Fibroblast of skin of left quadriceps (primary cell): ENCODE measurements around the gene COL11A2.
"Not testable (repeated sequence)": the region's sequence is repeated elsewhere in the genome, so short reads cannot be mapped to it uniquely, and the experiment has no call there.

Source experiments
- DNase-seq, 2 experiments: peaks; one replicate each; pipeline ENCODE4 v3.0.0-alpha.2; 2013; ENCODE audit warnings: low read depth in 2 of 2

COL11A2 gene

GRCh38 chr6:33156561-33156960 lies 35.7 kb downstream of the COL11A2 start:
- DNase-seq, result no peak

GRCh38 chr6:33154349-33154748 lies 37.9 kb downstream of the COL11A2 start:
- DNase-seq, result no peak

- DNase-seq, result no peak
Observed at GRCh38 chr6:33151050-33151449, 41.2 kb downstream of the COL11A2 start.

GRCh38 chr6:33150560-33150959 lies 41.7 kb downstream of the COL11A2 start:
- not testable (repeated sequence) for DNase-seq

- DNase-seq, result peak; percentile 13 to 32
Observed at GRCh38 chr6:33147807-33148666, 44.2 kb downstream of the COL11A2 start.

DNA sequence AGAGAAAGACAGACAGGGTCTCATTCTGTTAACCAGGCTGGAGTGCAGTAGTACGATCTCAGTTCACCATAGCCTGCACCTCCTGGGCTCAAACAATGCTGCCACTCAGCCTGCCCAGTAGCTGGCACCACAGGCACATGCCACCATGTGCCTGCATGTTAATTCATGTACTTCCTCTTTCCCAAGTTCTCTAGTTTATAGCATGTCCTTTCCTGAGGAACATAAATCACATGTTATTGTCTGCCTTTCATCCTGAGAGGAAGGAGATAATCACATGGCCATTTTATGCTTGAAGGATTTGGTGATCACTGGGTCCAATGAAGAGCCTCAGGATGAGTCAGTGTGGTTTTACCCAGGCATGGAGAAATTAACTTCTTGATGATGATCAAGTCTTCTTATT lies 47.9 kb downstream of the COL11A2 start:
- no peak for DNase-seq

GRCh38 chr6:33143113-33143770 lies 49.0 kb downstream of the COL11A2 start:
- DNase-seq, result no peak

GRCh38 chr6:33142501-33143070 lies 49.7 kb downstream of the COL11A2 start:
- no peak for DNase-seq

DNA sequence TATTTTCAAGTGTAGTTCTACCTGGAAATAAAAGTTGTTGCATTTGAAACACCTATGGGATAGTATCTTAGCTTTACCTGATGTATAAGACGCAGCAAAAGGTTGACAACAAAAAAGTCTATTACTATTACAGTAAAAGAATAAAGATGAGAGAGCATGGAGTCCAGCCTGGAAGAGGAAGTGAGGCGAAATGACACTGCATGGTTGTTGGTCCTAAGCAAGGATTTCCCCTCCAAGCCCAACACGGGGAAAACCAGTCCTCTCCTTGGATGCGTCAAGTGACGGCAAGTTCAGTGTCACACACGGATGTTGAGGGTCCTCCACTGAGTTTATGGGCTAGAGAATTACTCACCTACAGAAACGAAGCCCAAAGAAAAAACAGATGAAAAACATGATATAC lies 51.7 kb downstream of the COL11A2 start:
- DNase-seq, result no peak

GRCh38 chr6:33139596-33140206 lies 52.6 kb downstream of the COL11A2 start:
- DNase-seq, result no peak

DNA sequence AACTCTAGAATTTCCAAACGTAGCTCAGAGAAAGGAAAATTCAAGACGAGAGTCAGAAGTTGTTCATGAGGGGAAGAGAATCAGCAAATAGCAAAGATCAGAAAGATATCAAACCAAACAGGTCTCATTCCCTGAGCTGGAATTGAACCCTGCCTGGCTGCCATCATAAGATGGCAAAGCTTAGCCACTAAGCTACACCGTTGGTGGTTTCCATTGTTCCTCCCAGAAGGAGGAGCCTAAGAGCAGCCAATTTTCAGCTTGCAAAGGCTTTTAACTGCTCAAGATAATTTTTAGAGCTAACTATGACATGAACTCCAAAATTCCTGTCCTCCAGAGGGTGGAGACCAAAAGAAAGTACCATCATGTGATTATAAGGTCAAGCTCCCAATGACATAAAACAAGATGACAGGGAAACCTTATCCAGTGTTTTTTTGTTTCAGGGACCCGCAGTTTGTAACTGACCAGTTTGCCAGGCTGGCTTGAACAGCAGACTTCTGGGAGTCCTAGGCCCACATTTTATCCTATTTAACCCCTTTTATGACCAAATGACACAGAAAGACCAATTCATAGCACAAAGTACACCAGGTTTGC lies 55.9 kb downstream of the COL11A2 start:
- no peak for DNase-seq

- no peak for DNase-seq
Observed at GRCh38 chr6:33132081-33132524, 60.2 kb downstream of the COL11A2 start.

DNA sequence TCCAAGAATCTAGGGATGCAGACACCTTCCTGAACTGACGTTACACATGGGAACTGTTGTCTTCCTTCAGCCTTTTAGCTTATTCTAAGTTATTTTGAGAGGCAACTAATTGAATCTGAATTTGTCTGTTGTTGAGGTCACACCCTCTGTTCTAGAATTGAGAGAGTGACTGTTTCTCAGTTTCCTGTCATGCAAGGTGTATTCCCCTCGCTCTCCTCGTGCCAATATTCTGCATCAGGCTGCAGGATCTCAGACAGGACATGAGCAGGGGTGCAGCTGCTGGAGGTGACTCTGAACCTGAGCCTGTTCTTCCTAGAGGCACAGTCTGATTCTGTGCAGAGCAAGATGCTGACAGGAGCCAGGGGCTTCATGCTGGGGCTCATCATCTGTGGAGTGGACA lies 63.9 kb downstream of the COL11A2 start:
- DNase-seq, result no peak

- DNase-seq, result no peak
Observed at GRCh38 chr6:33126101-33126714, 66.1 kb downstream of the COL11A2 start.

GRCh38 chr6:33124947-33125346 lies 67.3 kb downstream of the COL11A2 start:
- DNase-seq, result no peak

GRCh38 chr6:33124525-33124901 lies 67.8 kb downstream of the COL11A2 start:
- DNase-seq, result no peak

DNA sequence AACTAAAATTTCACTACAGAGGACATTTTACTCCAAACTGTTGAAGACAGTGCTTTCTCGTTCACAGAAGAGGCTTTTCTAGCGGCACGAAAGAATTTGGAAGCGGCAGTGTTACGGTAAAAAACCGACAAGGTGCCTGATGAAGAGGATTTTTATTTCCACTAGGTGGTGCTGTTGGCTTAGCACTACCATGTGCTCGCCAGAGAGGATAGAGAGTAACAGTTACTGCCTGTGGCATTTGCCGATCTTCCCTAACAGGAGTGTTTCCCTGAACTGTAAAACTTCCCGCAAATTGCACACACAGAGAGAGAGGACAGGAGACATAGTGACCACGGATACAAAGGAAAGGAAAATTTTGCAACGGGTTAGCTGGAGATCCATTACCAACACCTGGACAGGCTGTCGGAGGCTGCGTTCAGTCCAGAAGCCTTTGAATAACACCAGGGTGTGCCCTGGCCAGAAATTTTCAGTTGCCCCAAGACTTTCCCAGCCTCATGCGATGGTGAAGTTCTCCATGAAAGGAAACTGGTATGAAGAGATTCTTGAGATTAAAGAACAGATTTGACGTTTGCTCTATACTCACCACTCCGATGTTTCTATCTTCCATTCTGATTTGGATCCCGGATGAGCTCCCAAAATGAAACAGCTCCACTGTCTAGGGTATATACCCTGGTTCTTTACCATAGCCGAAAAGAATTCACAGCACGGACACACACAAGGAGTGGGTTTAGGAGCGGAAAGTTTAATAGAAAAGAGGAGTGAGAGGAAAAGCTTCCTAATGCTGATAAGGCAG lies 68.3 kb downstream of the COL11A2 start:
- DNase-seq, result no peak

- no peak for DNase-seq
Observed at GRCh38 chr6:33123181-33123580, 69.1 kb downstream of the COL11A2 start.

DNA sequence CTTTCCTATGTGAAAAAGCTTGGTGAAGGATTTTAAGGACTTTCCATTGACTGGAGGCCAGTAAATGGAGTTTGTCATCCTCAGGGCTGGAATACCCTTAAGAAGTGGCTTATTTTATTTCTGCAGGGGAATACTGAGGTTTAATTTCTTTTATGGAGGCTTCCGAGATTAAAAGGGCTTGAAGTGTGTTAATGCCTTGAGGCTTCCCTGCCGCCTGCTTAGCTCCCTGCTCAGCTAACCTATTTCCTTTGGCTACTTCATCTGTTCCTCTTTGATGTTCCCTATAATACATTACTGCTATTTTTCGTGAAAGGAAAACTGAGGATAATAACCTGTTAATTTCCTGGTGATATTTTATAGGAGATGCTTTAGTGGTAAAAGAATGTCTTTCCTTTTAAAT lies 72.3 kb downstream of the COL11A2 start:
- DNase-seq, result no peak

GRCh38 chr6:33118525-33119123 lies 73.6 kb downstream of the COL11A2 start:
- DNase-seq, result peak in 1 of 2 experiments; percentile 12
